GM12878 (cell line): ENCODE measurements around the gene SARS1.

ENCODE experiments used
- BHLHE40 ChIP-seq, 2 experiments: fragments of 450-650 bp in 1 of 2; IDR thresholded peaks; 2 replicates each; pipeline ENCODE4 v1.6.1; 2011 to 2017; ENCODE audit warnings: low read depth in 2 of 2, borderline replicate concordance in 1 of 2, improper control_type of control experiment in 1 of 2, low read length in 1 of 2, mild to moderate bottlenecking in 1 of 2
- CTCF ChIP-seq, 3 experiments: IDR thresholded peaks in 2 of 3; conservative IDR thresholded peaks in 1 of 3; 2 replicates each; pipeline ENCODE4 v1.5.1; 2011; ENCODE audit warnings: low read depth in 3 of 3, low read length in 3 of 3, mild to moderate bottlenecking in 3 of 3, control low read depth in 2 of 3, moderate library complexity in 2 of 3, inconsistent platforms in 1 of 3, mixed read lengths in 1 of 3; ENCODE audit not compliant: control insufficient read depth in 2 of 3, insufficient read depth in 1 of 3; ENCODE audit errors: extremely low read depth in 1 of 3
- JUNB ChIP-seq: IDR thresholded peaks from 2 replicates; pipeline ENCODE4 v1.6.1; 2016; ENCODE audit warnings: antibody characterized with exemption, mild to moderate bottlenecking
- TF ChIP-seq, protein P1 (sequence below): IDR thresholded peaks from 2 replicates; pipeline ENCODE4 v1.6.1; 2012; ENCODE audit warnings: low read length, inconsistent platforms
- TF ChIP-seq, protein P2 (sequence below): IDR thresholded peaks from 2 replicates; pipeline ENCODE4 v1.6.1; 2012; ENCODE audit warnings: mild to moderate bottlenecking, low read depth, low read length

DNA sequence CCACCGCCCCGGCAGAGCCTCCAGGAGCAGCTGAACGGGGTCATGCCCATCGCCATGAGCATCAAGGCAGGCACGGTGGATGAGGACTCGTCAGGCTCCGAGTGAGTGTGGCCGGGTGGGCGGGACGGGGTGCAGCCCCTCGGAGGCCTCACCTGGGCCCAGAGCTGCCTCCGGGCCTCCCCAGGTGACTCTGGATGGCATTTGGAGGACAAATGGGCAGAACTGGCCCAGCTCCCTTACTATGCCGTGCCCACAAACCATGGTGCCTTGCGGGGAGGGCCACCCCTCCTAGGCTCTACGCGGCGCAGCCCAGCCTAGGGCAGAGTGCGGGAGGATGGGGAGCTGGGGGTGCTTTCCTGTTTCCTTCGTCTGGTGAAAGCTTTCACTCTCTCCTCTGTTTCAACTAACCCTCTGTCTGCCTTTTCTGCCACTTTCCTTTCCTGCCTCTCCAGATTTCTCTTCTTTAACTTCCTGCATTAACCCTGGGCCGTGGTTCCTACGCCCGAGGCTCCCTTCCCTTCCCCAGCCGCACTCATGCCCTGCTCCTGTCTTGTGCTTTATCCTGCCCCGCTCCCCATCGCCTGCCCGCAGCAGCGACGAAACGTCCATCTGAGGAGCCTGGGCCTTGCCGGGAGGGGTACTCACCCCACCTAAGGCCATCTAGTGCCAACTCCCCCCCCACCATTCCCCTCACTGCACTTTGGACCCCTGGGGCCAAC is 60.0 kb downstream of the SARS1 start:
- TF ChIP-seq, protein P1, sequence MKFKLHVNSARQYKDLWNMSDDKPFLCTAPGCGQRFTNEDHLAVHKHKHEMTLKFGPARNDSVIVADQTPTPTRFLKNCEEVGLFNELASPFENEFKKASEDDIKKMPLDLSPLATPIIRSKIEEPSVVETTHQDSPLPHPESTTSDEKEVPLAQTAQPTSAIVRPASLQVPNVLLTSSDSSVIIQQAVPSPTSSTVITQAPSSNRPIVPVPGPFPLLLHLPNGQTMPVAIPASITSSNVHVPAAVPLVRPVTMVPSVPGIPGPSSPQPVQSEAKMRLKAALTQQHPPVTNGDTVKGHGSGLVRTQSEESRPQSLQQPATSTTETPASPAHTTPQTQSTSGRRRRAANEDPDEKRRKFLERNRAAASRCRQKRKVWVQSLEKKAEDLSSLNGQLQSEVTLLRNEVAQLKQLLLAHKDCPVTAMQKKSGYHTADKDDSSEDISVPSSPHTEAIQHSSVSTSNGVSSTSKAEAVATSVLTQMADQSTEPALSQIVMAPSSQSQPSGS: no peak
- TF ChIP-seq JUNB (no peak), BHLHE40 (IDR thresholded peaks at IDR 0.05; ENCODE audit: borderline replicate concordance in 1 of 2, low read depth in 2 of 2, low read length in 1 of 2) (no peak), CTCF (IDR thresholded peaks at IDR 0.05 in 2 of 3, conservative IDR thresholded peaks at IDR 0.05 in 1 of 3; ENCODE audit: control insufficient read depth in 2 of 3, extremely low read depth in 1 of 3, insufficient read depth in 1 of 3, low read depth in 3 of 3, low read length in 3 of 3) (no peak)
- TF ChIP-seq, protein P2, sequence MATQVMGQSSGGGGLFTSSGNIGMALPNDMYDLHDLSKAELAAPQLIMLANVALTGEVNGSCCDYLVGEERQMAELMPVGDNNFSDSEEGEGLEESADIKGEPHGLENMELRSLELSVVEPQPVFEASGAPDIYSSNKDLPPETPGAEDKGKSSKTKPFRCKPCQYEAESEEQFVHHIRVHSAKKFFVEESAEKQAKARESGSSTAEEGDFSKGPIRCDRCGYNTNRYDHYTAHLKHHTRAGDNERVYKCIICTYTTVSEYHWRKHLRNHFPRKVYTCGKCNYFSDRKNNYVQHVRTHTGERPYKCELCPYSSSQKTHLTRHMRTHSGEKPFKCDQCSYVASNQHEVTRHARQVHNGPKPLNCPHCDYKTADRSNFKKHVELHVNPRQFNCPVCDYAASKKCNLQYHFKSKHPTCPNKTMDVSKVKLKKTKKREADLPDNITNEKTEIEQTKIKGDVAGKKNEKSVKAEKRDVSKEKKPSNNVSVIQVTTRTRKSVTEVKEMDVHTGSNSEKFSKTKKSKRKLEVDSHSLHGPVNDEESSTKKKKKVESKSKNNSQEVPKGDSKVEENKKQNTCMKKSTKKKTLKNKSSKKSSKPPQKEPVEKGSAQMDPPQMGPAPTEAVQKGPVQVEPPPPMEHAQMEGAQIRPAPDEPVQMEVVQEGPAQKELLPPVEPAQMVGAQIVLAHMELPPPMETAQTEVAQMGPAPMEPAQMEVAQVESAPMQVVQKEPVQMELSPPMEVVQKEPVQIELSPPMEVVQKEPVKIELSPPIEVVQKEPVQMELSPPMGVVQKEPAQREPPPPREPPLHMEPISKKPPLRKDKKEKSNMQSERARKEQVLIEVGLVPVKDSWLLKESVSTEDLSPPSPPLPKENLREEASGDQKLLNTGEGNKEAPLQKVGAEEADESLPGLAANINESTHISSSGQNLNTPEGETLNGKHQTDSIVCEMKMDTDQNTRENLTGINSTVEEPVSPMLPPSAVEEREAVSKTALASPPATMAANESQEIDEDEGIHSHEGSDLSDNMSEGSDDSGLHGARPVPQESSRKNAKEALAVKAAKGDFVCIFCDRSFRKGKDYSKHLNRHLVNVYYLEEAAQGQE: no peak
